Loucy (cell line): Measurements from ENCODE around the gene ARL13B.

Source experiments
- EZH2phosphoT487 ChIP-seq: fragments of 200-600 bp; IDR thresholded peaks from 2 replicates; pipeline ENCODE4 v1.6.1; 2018; ENCODE audit warnings: antibody characterized with exemption, mild to moderate bottlenecking, moderate library complexity, borderline replicate concordance
- TF ChIP-seq, protein P1 (sequence below): fragments of 200-600 bp; sonication (generic); conservative IDR thresholded peaks from 2 replicates; pipeline ENCODE4 v1.5.1; 2014; ENCODE audit warnings: mild to moderate bottlenecking, antibody characterized with exemption, low read length

GRCh38 chr3:94081884-94082283, 101.9 kb downstream of the ARL13B start:
- TF ChIP-seq, protein P1, sequence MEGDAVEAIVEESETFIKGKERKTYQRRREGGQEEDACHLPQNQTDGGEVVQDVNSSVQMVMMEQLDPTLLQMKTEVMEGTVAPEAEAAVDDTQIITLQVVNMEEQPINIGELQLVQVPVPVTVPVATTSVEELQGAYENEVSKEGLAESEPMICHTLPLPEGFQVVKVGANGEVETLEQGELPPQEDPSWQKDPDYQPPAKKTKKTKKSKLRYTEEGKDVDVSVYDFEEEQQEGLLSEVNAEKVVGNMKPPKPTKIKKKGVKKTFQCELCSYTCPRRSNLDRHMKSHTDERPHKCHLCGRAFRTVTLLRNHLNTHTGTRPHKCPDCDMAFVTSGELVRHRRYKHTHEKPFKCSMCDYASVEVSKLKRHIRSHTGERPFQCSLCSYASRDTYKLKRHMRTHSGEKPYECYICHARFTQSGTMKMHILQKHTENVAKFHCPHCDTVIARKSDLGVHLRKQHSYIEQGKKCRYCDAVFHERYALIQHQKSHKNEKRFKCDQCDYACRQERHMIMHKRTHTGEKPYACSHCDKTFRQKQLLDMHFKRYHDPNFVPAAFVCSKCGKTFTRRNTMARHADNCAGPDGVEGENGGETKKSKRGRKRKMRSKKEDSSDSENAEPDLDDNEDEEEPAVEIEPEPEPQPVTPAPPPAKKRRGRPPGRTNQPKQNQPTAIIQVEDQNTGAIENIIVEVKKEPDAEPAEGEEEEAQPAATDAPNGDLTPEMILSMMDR, result no peak
- TF ChIP-seq EZH2phosphoT487, result no peak
